Panc1 (cell line): Measurements from ENCODE around the gene SIM2.

Experiments
- CTCF ChIP-seq: fragments of 450-650 bp; IDR thresholded peaks from 2 replicates; pipeline ENCODE4 v1.5.1; 2017; ENCODE audit warnings: mild to moderate bottlenecking
- POLR2AphosphoS5 ChIP-seq: IDR thresholded peaks from 2 replicates; pipeline ENCODE4 v1.6.1; 2012; ENCODE audit warnings: mild to moderate bottlenecking, low read depth, low read length, moderate library complexity
- REST ChIP-seq, 2 experiments: IDR thresholded peaks; 2 replicates each; pipeline ENCODE4 v1.6.1; 2011 to 2012; ENCODE audit warnings: low read depth in 2 of 2, control low read depth in 1 of 2, low read length in 1 of 2, mild to moderate bottlenecking in 1 of 2, moderate library complexity in 1 of 2; ENCODE audit not compliant: insufficient read depth in 1 of 2
- SIN3A ChIP-seq: IDR thresholded peaks from 2 replicates; pipeline ENCODE4 v1.6.1; 2012; ENCODE audit warnings: low read depth, mild to moderate bottlenecking, low read length, moderate library complexity, borderline replicate concordance; ENCODE audit not compliant: insufficient read depth
- TCF7L2 ChIP-seq: IDR thresholded peaks from 2 replicates; pipeline ENCODE4 v1.6.1; 2011; ENCODE audit warnings: mild to moderate bottlenecking, low read depth, low read length, inconsistent platforms

- TF ChIP-seq CTCF (no peak), SIN3A (no peak), POLR2AphosphoS5 (no peak), TCF7L2 (no peak), REST (IDR thresholded peaks at IDR 0.05; ENCODE audit: insufficient read depth in 1 of 2, low read depth in 2 of 2, low read length in 1 of 2) (no peak)
Observed at GRCh38 chr21:36668713-36669112, 30.2 kb upstream of the SIM2 start.
